GM19043 (cell line): ENCODE results near the gene TRIAP1.

Experiments
- ATAC-seq: cut with Tn5 transposase; IDR thresholded peaks from one replicate; pipeline ENCODE4 v1.9.1; 2021; ENCODE audit warnings: low read depth; ENCODE audit not compliant: unreplicated experiment

TRIAP1 gene

DNA sequence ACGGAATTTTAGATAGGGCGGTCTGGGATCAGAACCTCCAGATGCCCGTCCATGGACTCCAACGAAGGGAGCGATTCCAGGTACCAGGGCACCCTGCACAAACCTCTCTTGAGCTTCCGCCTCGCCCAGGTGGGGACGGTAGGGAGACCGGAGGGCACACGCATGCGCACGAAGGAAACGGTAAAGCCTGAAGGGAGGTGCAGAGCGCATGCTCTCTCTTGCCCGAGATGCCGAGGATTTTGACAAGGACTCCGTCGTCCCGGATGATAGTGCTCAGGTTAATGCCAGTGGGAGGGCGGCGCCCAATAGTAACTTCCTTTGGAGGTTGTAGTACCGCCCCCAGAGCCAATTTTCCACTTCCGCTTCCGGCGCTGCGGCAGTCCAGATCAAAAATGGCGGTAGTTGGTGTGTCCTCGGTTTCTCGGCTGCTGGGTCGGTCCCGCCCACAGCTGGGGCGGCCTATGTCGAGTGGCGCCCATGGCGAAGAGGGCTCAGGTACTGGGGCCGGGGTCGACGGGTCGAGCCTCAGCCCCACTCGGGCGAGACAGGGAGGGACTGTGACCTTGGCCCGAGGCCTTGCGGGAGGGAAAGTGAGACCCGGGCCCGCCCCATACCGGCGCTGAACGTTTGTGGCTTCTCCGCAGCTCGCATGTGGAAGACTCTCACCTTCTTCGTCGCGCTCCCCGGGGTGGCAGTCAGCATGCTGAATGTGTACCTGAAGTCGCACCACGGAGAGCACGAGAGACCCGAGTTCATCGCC lies 8.3 kb downstream of the TRIAP1 start, which contains the start of gene COX6A1:
Gene COX6A1 (plus strand): TSS at position 379 of the 760 bp plus-strand sequence. CDS start 14 bp downstream, at position 393.
- peak; percentile 94 for ATAC-seq

DNA sequence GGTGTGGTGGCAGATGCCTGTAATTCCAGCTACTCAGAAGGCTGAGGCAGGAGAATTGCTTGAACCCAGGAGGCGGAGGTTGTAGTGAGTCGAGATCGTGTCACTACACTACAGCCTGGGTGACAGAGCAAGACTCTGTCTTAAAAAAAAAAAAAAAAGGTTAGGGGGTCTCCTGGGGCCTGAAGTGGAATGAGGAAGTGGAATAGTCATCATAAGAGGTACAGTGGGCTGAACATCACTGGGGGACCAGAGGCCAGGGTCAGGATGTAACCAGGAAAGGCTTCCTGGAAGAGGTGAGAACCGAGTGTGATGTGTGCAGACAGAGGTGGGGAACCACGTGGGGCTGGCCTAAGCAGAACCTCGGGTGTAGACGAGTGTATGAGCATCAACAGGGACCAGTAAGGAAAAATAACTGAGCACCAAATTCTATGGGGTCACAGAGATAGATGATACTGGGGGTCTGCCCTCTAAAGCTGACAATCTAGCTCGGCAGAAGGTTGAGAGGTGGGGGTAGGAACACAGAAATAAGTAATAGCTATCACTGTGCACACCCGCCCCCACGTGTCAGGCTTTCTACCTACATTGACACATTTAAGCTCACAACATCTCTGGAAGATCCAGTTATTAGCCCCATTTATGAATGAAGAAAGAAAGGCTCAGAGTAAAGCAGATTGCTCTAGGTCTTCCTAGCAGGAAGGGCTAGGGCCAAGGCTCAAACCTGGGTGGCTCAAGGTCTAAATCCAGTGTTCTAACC lies 13.2 kb downstream of the TRIAP1 start:
- ATAC-seq: no peak

DNA sequence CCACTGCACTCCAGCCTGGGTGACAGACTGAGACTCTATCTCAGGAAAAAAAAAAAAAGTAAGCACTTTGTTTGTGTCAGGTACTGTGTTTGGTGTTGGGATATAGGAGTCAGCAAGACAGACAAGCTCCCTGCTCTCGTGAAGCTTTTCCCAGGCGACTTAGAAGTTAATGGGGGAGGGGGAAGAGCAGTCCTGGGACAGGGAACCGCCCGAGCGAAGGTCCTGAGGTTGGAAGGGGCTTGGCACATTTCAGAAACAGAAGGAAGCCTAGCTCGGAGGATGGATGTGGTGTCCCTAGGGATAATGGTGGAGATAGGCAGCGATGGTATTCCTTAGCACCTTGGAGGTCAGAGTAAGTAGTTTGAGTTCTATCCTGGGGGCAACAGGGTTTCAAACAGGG lies 16.8 kb downstream of the TRIAP1 start:
- ATAC-seq: no peak

DNA sequence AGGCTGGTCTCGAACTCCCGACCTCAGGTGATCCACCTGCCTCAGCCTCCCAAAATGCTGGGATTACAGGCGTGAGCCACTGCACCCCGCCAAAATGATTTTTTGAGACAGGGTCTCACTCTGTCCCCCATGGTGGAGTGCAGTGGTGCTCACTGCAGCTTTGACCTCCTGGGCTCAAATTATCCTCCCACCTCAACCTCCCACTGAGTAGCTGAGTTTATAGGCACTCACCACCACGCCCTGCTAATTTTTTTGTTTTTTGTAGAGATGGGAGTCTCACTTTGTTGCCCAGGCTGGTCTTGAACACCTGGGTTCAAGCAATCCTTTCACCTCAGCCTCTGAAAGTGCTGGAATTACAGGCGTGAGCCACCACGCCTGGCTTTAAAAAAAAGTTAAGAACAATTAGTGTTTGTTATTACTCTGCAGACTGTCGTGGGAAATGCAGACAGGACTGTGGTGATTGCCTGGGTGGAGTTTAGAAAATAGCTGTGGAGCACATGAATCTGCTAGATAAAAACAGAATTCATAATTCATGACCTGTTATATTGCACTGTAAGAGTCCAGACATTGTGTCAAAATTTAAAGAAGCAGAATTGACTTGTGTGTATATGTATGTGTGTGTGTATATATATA lies 17.5 kb downstream of the TRIAP1 start:
- no peak for ATAC-seq

DNA sequence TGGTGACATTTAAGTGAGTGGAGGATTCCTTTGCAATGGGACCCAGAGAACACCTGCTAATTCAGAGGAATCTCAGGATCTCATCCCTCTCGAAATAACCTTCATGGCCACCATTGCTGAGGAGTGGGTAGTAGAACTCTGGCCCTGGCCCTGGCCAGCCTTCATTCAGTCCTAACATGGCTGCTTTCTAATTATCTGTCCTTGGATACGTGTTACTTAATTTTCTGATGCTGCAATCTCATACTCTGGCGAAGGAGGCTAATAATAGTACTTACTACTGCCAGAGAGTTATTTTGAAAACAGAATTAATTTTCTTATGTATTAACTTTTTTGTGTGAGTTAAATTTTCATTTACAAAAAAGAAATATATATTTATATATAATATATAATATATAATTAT lies 20.4 kb downstream of the TRIAP1 start:
- ATAC-seq: no peak

DNA sequence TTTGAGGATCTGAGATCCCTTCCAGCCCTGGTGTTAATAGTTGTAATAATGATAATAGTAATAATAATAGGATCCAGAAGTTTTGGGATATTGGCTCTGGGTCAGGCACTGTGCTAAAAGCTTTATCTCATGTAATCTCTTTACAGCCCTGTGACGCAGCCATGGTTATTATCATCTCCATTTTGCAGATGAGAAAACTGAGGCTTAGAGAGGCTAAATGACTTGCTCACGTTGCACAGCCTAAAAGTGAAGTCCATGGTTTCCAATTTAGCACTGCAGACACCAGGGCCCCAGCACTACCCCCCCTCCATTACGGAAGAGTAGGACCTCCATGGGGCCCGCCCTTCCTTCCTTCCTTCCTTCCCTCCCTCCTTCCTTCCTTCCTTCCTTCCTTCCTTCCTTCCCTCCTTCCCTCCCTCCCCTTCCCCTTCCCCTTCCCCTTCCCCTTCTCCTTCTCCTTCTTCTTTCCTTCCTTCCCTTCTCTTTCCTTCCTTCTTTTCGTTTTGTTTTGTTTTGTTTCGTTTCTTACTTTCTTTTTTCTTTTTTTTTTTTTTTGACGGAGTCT lies 23.2 kb downstream of the TRIAP1 start:
- no peak for ATAC-seq

DNA sequence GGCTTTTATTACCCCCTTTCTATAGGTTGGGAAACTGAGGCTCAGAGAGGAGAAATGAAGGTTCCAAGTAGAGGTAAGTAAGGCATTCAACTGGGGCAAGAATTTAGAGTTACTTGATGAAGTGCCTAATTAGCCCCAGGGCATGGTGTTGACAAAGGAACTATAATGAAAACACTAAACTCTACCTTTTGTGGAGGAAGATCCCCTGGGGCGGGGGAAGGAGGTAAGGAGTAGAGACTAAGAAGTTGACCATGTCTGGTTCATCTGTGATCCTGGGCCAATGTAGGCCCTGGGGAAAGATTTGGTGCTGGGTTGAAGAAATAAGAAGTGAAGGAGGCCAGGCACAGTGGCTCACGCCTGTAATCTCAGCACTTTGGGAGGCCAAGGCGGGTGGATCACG lies 24.5 kb downstream of the TRIAP1 start:
- ATAC-seq: no peak

DNA sequence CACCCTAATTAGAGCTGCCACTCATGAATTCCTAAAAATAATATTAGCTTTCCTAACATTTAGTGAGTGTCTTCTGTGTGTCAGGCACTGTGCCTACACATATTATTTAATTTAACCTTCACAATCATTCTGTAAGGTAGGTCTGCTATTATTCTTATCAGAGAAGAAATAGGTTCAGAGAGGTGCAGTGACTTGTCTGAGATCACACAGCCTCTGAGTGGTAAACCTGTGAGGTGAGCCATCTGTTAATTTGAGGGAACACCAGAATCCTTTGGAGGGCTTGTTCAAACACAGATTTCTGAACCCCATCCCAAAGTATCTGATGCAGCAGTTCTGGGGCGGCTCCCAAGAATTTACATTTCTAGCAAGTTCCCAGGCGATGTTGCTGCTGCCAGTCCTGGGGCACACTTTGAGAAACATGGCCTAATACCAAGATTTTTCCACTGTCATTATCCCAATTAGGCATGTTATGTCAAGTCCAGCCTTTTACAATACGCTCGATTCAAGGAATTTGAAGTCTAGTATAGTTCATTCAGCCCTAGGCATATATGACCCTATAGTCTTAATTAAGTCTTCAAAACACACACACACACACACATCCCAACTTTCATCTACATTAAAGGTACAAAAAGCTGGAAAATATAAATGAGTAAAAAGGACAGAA lies 28.1 kb downstream of the TRIAP1 start:
- no peak for ATAC-seq

DNA sequence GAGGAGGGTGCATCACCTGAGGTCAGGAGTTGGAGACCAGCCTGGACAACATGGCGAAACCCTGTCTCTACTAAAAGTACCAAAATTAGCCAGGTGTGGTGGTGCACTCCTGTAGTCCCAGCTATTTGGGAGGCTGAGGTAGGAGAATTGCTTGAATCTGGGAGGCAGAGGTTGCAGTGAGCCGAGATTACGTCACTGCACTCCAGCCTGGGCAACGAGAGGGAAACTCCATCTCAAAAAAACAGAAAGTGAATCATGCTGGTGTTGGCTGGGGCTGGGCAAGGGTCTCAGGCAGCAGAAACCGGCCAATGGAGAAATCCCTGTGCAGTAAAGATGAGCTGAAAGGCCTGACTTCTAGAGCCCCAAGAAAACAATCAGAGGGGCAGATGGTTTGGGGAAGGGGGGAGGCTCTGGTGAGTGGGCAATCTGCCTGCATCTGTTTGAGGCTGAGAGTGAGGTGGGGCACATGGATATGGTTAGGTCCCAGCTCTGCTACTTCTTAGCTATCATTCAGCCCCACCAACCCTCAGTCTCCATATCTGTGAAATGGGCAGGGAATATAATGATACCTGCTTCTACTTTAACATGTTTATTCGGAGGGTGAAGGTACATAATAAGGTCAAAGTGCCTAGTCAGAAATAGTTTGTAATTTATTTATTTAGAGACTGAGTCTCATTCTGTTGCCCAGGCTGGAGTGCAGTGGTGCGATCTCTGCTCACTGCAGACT lies 29.5 kb downstream of the TRIAP1 start:
- ATAC-seq: no peak

DNA sequence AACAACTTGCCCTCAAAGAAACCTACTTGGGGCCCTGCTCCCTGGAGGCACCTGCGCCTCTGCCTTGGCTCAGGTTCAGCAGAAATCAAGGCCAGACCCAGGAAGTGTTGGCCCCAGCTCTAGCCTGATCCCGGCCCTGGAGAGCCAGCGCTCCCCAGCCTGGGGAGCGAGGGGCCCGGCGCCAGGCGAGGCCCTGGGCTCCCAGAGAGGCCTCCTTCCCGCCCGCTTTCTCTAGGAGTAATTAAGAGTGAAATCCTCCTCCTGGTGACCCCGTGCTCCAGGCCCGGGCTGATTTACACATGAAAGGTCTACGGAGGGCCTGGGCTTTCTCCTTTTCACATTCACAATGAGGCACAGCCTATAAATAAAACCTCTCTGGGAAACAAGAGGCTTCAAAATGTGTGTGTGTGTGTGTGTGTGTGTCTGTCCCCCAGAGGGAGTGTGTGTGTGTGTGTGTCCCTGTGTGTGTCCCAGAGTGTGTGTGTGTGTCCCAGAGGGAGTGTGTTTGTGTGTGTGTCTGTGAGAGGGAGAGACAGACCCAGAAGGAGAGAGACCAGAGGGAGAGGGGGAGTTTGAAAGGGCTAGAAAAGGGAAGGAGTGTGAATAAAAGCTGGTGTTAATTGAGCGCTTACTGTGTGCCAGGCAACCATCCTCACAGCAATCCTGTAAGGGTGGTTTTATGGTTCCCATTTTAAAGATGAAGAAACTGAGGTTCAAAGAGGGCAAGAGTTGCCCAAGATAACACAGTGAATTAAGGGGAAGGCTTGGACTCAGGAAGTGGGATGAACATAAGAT lies 32.1 kb downstream of the TRIAP1 start:
- no peak for ATAC-seq

DNA sequence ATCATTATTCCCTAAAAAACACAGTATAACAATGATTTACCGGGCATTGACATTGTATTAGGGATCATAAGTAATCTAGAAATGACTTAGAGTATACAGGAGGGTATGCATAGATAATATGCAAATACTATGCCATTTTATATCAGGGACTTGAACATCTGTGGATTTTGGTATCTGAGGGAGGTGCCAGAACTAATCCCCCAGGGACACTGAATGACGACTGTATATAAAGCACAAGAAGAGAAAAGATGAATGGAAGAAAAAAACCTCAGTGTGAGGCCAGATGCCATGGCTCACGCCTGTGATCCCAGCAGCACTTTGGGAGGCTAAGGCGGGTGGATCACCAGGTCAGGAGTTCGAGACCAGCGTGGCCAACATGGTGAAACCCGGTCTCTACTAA lies 33.8 kb downstream of the TRIAP1 start:
- ATAC-seq: no peak

DNA sequence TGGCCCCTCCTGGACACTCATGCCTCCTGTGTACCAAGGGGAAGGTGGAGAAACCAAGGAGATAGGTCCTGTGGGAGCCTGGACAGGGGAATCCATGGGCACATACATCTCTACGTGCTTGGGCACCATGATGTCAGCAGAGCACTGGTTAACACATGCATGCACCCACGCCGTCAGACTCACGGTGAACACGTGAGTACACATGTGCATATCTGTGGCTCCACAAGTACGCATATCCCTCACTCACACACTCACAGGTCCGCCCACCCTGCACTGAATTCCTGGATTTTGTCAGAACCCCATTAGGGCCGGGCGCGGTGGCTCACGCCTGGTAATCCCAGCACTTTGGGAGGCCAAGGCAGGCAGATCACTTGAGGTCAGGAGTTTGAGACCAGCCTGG lies 37.4 kb downstream of the TRIAP1 start:
- no peak for ATAC-seq

DNA sequence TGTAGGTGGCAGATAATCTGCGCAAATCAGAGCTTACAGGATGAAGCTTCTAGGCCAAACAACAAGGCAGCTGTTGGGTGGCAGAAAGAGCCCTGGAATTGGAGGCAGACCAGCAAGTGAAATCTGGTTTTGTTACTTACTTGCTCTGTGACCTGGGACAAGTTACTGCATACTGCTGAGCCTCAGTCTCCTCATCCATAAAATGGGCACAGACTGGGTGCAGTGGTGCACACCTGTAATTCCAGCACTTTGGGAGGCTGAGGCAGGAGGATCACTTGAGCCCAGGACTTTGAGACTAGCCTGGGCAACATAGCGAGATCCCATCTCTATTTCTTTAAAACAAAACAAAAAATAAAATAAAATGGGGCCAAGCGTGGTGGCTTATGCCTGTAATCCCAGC lies 39.6 kb downstream of the TRIAP1 start:
- ATAC-seq: no peak

DNA sequence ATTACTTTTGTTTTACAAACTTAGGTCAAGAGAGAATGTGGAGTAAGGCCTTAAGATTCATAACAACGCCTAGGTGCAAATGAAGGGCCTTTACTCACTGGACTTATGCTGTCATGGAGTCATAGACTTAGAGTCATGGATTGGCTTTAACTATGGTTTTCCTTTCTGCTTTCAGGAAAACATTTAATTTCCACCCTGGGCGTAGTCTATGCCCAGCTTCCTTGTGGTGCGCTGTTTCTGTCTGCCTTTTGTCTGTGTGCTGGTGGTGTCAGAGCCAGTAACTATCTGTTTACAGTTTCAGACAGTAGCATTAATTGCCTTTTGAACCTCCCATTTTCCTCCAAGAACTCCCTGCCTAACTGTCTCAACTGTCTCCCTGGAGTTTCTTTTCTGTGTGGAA lies 40.1 kb downstream of the TRIAP1 start:
- no peak for ATAC-seq

DNA sequence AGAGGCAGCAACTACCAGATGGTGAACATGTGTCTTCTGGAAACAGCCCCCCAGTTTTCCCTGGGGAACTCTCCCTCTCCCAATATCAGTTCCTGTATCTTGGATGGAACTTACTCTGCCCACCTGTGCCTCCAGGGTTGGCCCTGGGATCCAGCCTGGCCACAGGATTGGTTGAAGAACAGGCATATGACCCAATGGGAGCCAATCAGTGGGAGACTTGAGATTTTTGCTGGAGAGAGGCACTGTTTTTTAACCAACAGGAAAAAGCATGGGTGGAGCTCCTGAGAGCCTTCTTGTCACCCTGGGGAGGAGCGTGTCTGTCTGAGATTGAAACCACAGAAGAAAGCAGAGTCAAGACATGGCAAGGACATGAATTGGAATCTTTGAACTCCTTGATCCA lies 41.9 kb downstream of the TRIAP1 start:
- ATAC-seq: no peak

DNA sequence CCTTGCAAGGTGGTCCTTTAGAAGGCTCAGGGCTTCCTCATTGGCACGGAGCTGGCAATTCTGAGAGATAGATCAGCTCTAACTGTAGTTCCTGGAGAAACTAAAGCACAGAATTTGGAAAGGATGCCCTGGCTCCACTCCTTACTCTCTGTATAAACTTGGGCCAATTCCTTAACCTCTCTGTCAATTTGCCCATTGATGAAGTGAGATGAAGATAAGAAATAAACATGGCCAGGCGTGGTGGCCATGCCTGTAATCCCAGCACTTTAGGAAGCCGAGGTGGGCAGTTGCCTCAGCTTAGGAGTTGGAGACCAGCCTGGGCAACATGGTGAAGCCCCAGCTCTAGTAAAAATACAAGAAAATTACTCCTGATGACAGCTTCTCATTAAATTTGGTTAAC lies 42.3 kb downstream of the TRIAP1 start:
- no peak for ATAC-seq

DNA sequence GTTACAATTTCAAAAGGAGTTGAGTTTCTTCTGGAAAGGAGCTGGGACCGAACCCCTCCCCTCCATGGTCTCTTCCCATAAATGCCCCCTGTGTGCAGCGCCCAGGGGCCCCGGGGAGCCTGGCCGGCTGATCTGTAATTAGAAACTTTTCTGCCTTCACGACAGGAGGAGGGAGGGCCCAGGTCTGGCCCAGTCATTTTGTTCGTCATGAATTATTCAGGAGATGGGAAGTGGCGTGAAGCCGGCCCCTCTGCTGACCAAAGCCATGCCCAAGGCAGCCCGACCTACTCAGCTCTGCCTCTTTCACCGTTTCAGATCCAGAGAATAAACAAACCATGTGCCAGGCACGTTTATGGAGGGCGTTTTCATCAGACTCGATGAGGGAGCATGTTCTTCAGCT lies 44.0 kb downstream of the TRIAP1 start:
- no peak for ATAC-seq

DNA sequence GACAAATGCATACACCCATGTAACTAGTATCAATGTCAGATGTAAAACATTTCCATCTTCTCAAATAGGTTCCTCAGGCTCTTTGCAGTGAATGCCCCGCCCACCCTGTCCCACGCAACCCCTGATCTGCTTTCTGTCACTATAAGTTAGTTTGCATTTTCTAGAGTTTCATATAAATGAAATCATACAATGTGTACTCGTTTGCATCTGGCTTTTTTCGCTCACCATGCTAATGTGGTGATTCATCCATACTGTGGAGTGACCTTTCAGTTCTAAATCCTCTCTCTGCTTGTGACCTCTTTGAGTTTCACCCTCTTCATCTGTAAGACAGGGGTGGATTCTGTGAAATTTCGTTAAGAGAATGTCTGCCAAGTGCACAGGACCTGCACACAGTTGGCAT lies 46.7 kb downstream of the TRIAP1 start:
- ATAC-seq: no peak

DNA sequence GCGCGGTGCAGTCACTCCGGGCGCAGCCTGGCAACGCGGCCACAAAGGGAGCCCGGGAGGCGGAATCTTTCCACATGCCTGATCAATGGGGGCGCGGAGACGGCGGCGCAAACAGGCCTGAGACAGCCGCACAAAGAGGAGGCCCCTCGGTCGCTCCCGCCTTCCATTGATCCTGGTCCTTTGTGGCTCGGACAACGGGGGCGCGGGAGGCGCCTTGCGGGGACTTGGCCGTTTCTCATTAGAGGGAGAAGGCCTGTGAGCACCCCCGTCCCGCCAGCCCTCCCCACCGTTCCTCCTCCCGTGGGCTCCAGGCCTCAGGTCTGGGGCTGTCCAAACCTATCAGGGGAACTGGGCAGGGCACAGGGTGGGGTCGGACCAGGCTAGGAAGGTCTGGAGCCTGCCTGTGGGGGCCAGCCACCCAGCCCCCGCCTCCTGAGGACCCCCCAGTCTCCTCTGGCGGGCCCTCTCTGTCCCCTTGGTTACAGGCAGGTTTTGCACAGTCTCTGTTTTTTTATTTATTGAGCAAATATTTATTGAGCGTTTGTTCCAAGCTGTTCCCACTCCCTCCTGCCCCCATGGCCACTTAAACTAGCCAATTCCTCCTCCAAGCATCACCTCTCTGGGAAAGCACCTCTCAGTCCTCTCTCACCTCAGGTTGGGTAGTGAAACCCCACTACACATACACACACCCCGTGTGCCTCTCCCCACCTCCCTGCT lies 48.2 kb downstream of the TRIAP1 start:
- ATAC-seq: no peak
